ENCODE results near the gene PHRF1. TPM values are rescaled to one million over a fixed set of nuclear protein-coding genes. Genes with fewer than 3 reads are reported as not detected.
A peak's percentile ranks its signal among the peaks of the same experiment; 100 is the strongest.

Gene PHRF1
- total and polyA plus RNA-seq, 8 donors = 11.2 to 39.3 (median 14.8) TPM

DNA sequence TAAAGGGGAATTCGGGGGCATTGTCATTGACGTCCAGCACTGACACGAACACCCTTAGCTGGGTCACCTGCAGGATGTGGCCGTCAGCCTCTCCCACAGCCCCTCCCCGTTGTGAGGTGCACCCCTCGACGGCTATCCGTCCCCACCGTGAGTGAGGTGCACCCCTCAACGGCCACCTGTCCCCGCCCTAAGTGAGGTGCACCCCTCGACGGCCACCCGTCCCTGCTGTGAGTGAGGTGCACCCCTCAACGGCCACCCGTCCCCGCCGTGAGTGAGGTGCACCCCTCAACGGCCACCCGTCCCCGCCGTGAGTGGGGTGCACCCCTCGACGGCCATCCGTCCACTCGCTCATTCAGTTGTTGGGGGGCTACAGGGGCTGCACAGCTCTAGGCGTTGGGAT lies 45.6 kb downstream of the PHRF1 start:
- Histone ChIP-seq H3K9me3 (no peaks in the 10 kb centered on the region), H3K36me3 (no peaks in the 10 kb centered on the region), H3K27ac (no peak overlapping the region), H3K4me3 (no peak overlapping the region), H3K27me3 (no peaks in the 10 kb centered on the region), H3K4me1 (no peaks in the 10 kb centered on the region)
- 88 to 91% methylated on average over 27 of the region's 27 CpGs for WGBS, 2 donors
- TF ChIP-seq, protein P1, sequence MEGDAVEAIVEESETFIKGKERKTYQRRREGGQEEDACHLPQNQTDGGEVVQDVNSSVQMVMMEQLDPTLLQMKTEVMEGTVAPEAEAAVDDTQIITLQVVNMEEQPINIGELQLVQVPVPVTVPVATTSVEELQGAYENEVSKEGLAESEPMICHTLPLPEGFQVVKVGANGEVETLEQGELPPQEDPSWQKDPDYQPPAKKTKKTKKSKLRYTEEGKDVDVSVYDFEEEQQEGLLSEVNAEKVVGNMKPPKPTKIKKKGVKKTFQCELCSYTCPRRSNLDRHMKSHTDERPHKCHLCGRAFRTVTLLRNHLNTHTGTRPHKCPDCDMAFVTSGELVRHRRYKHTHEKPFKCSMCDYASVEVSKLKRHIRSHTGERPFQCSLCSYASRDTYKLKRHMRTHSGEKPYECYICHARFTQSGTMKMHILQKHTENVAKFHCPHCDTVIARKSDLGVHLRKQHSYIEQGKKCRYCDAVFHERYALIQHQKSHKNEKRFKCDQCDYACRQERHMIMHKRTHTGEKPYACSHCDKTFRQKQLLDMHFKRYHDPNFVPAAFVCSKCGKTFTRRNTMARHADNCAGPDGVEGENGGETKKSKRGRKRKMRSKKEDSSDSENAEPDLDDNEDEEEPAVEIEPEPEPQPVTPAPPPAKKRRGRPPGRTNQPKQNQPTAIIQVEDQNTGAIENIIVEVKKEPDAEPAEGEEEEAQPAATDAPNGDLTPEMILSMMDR (IDR thresholded peaks at IDR 0.05) = no peak
- no peak for FAIRE-seq
- DNase-seq = peak in 1 of 6 donors; percentile 35
- intact Hi-C loops (cut with DNase I) = no loop called here
- no peak for ATAC-seq

GRCh38 chr11:623349-623869 lies 47.1 kb downstream of the PHRF1 start:
- FAIRE-seq (no peak), ATAC-seq (no peak), DNase-seq (peak in 3 of 6 donors; percentile 12 to 63 (median 33))
- Histone ChIP-seq H3K27me3 (no peaks in the 10 kb centered on the region), H3K36me3 (no peaks in the 10 kb centered on the region), H3K9me3 (no peaks in the 10 kb centered on the region), H3K4me3 (no peak overlapping the region), H3K27ac (no peak overlapping the region), H3K4me1 (no peaks in the 10 kb centered on the region)
- WGBS, 2 donors = 87 to 88% methylated on average over 15 of the region's 15 CpGs
- intact Hi-C loops (cut with DNase I) = no loop called here
- TF ChIP-seq, protein P1 (IDR thresholded peaks at IDR 0.05) = no peak

DNA sequence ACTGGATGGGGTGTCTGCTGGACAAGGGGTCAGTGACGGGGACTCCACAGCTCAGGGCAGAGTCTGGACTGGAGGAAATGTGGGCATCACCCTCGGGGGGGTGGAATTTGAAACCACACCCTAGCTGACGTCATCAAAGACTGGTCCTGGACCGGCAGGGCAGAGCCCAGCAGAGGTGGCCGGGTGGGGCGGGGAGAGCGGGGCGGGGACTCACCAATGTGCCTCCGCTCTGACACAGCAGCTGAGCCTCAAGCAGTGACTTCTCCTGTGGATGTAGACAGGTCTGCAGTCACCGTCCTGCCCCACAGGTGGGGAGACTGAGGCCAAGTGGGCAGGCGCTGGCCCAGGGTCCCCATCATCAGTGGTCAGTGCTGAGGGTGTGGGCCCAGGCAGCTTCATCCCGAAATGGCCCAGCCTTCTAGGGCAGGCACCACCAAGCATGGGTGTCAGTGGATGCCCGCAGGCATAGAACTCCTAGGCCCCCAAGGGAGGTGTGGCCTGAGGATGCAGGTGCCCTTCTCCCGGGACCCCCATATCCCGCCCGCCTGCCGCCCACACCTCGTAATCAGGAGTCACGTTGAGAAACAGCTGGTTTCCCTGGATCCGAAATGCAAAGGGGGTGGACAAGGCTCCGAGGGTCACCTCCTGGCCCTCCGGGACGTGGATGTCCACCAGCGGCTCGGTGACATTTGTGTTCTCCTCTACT lies 47.9 kb downstream of the PHRF1 start:
- TF ChIP-seq, protein P1 (IDR thresholded peaks at IDR 0.05) = no peak
- DNase-seq = peak in 5 of 6 donors; percentile 14 to 58 (median 54)
- Histone ChIP-seq H3K27ac (no peak overlapping the region), H3K4me1 (no peaks in the 10 kb centered on the region), H3K27me3 (no peaks in the 10 kb centered on the region), H3K36me3 (no peaks in the 10 kb centered on the region), H3K4me3 (peak overlapping the region in 1 of 4 donors; percentile 10), H3K9me3 (no peaks in the 10 kb centered on the region)
- 60 to 75% methylated on average over 25 of the region's 25 CpGs for WGBS, 2 donors
- intact Hi-C loops (cut with DNase I) = no loop called here
- no peak for FAIRE-seq
- ATAC-seq = peak; percentile 23 to 45 (median 43)

- Histone ChIP-seq H3K4me1 (no peaks in the 10 kb centered on the region), H3K9me3 (no peaks in the 10 kb centered on the region), H3K27ac (no peak within 1 kb of the TSS), H3K27me3 (no peaks in the 10 kb centered on the region), H3K36me3 (no peaks in the 10 kb centered on the region), H3K4me3 (peak within 1 kb of the TSS in 1 of 4 donors; percentile 10)
- FAIRE-seq (no peak), DNase-seq (peak in 5 of 6 donors; percentile 13 to 75 (median 38)), ATAC-seq (peak; percentile 36 to 62 (median 49))
- TF ChIP-seq, protein P1 (IDR thresholded peaks at IDR 0.05) = no peak
- intact Hi-C loops (cut with DNase I) = no loop called here
- WGBS, 2 donors = 50 to 64% methylated on average over 31 to 33 of the region's 33 CpGs
Observed at GRCh38 chr11:624705-625635, 48.7 kb downstream of the PHRF1 start, which contains the start of gene CDHR5. CDHR5 (minus strand) TSS chr11:624955; CDS start chr11:624902, 53 bp downstream.

Measured in pancreas (tissue), 10 donors.